Liver (tissue), 9 donors: ENCODE data around the gene KRT84. TPM values are rescaled to one million over a fixed set of nuclear protein-coding genes. Genes with fewer than 3 reads are reported as not detected.

ENCODE experiments used
- DNase-seq: peaks from one replicate; pipeline ENCODE4 v3.0.0-alpha.2; 2017; ENCODE audit warnings: low spot score
- H3K27ac ChIP-seq, 2 donors: one replicate each; pipeline ENCODE4 v1.7.0; 2013; ENCODE audit warnings: inconsistent platforms in 2 of 2, low read length in 2 of 2, control low read depth in 1 of 2, low read depth in 1 of 2, mild to moderate bottlenecking in 1 of 2
- H3K27me3 ChIP-seq, 4 donors: one replicate each; pipeline versions ENCODE4 v1.6.1 to v1.7.0; 2013; ENCODE audit warnings: low read length in 3 of 4, inconsistent platforms in 1 of 4, mild to moderate bottlenecking in 1 of 4, moderate library complexity in 1 of 4; ENCODE audit not compliant: control insufficient read depth in 4 of 4, insufficient read depth in 4 of 4
- H3K36me3 ChIP-seq, 4 donors: one replicate each; pipeline versions ENCODE4 v1.6.1 to v1.7.0; 2013; ENCODE audit warnings: low read length in 3 of 4, mild to moderate bottlenecking in 3 of 4, low read depth in 1 of 4, moderate library complexity in 1 of 4; ENCODE audit not compliant: control insufficient read depth in 4 of 4, insufficient read depth in 3 of 4
- H3K4me1 ChIP-seq, 4 donors: one replicate each; pipeline versions ENCODE4 v1.6.1 to v1.7.0; 2013; ENCODE audit warnings: low read length in 3 of 4, mild to moderate bottlenecking in 3 of 4, moderate library complexity in 1 of 4; ENCODE audit not compliant: control insufficient read depth in 4 of 4, insufficient read depth in 4 of 4
- H3K4me3 ChIP-seq, 3 donors: one replicate each; pipeline versions ENCODE4 v1.6.1 to v1.7.0; 2013; ENCODE audit warnings: low read length in 3 of 3, control low read depth in 1 of 3, low read depth in 1 of 3, mild to moderate bottlenecking in 1 of 3
- H3K9ac ChIP-seq, 2 donors: one replicate each; pipeline ENCODE4 v1.7.0; 2013; ENCODE audit warnings: low read length in 2 of 2, mild to moderate bottlenecking in 2 of 2, moderate library complexity in 2 of 2, control low read depth in 1 of 2, low read depth in 1 of 2
- H3K9me3 ChIP-seq, 4 donors: one replicate each; pipeline versions ENCODE4 v1.6.1 to v1.7.0; 2013; ENCODE audit warnings: low read length in 3 of 4; ENCODE audit not compliant: control insufficient read depth in 4 of 4
- ATF3 ChIP-seq: IDR thresholded peaks from 2 replicates; pipeline ENCODE4 v1.6.1; 2016; ENCODE audit warnings: antibody characterized with exemption
- EGR1 ChIP-seq, 2 donors: IDR thresholded peaks; 2 replicates each; pipeline ENCODE4 v1.6.1; 2016 to 2018; ENCODE audit warnings: antibody characterized with exemption in 2 of 2, low read depth in 2 of 2
- FOXA1 ChIP-seq: IDR thresholded peaks from 2 replicates; pipeline ENCODE4 v1.6.1; 2016; ENCODE audit warnings: antibody characterized with exemption
- FOXA2 ChIP-seq: IDR thresholded peaks from 2 replicates; pipeline ENCODE4 v1.6.1; 2016; ENCODE audit warnings: antibody characterized with exemption
- GABPA ChIP-seq, 2 donors: IDR thresholded peaks in 1 of 2; conservative IDR thresholded peaks in 1 of 2; 2 replicates each; pipeline ENCODE4 v1.6.1; 2016; ENCODE audit warnings: antibody characterized with exemption in 2 of 2, mild to moderate bottlenecking in 1 of 2, moderate library complexity in 1 of 2
- HNF4A ChIP-seq, 2 donors: conservative IDR thresholded peaks; 2 replicates each; pipeline ENCODE4 v1.6.1; 2016; ENCODE audit warnings: antibody characterized with exemption in 2 of 2, mild to moderate bottlenecking in 2 of 2
- HNF4G ChIP-seq: IDR thresholded peaks from 2 replicates; pipeline ENCODE4 v1.6.1; 2016; ENCODE audit warnings: antibody characterized with exemption
- JUND ChIP-seq, 2 donors: IDR thresholded peaks; 2 replicates each; pipeline ENCODE4 v1.6.1; 2016; ENCODE audit warnings: antibody characterized with exemption in 2 of 2
- MAX ChIP-seq: IDR thresholded peaks from 2 replicates; pipeline ENCODE4 v1.6.1; 2016; ENCODE audit warnings: antibody characterized with exemption
- NR2F2 ChIP-seq: IDR thresholded peaks from 2 replicates; pipeline ENCODE4 v1.6.1; 2016; ENCODE audit warnings: antibody characterized with exemption
- RAD21 ChIP-seq, 2 donors: IDR thresholded peaks; 2 replicates each; pipeline ENCODE4 v1.6.1; 2016; ENCODE audit warnings: antibody characterized with exemption in 2 of 2, mild to moderate bottlenecking in 2 of 2
- REST ChIP-seq: IDR thresholded peaks from 2 replicates; pipeline ENCODE4 v1.6.1; 2016; ENCODE audit warnings: antibody characterized with exemption, mild to moderate bottlenecking
- RXRA ChIP-seq, 2 donors: IDR thresholded peaks; 2 replicates each; pipeline ENCODE4 v1.6.1; 2017 to 2018; ENCODE audit warnings: antibody characterized with exemption in 2 of 2, mild to moderate bottlenecking in 1 of 2
- SP1 ChIP-seq: IDR thresholded peaks from 2 replicates; pipeline ENCODE4 v1.6.1; 2018; ENCODE audit warnings: antibody characterized with exemption, mild to moderate bottlenecking
- TAF1 ChIP-seq: conservative IDR thresholded peaks from 2 replicates; pipeline ENCODE4 v1.6.1; 2016; ENCODE audit warnings: antibody characterized with exemption, mild to moderate bottlenecking
- YY1 ChIP-seq: IDR thresholded peaks from 2 replicates; pipeline ENCODE4 v1.6.1; 2016; ENCODE audit warnings: antibody characterized with exemption, mild to moderate bottlenecking
- ZBTB33 ChIP-seq: IDR thresholded peaks from 2 replicates; pipeline ENCODE4 v1.6.1; 2016; ENCODE audit warnings: antibody characterized with exemption
- WGBS: extraction: QIAGEN DNeasy Blood & Tissue Kit; methylation state at CpG from one replicate; pipeline ENCODE4 v1.1.7; 2013; 5-methylcytosine and 5-hydroxymethylcytosine counted together
- polyA plus RNA-seq, 2 donors: library from polyadenylated mRNA; stranded (reverse) in 1 of 2; unstranded in 1 of 2; fragments of 200-250 nt in 1 of 2; fragments of >200 nt in 1 of 2; fragmentation: Nextera tagmentation in 1 of 2; extraction: Ambion mirVana in 1 of 2; gene quantifications; one replicate each; pipeline versions ENCODE4 v1.2.1 to v1.2.3, GENCODE V29; 2013 to 2015
- total RNA-seq, 2 donors: library from RNA; depleted of rRNA; stranded (reverse); fragments of >200 nt; gene quantifications; one replicate each; pipeline ENCODE4 v1.2.3, GENCODE V29; 2014
- donor health status: healthy.
- donor health status: healthy.
- donor health status: healthy.
- donor health status: healthy.
- donor health status: healthy.

KRT84 gene
- total and polyA plus RNA-seq, 4 donors: not detected

GRCh38 chr12:52333321-52333720 is 52.1 kb downstream of the KRT84 start:
- Histone ChIP-seq H3K9me3 (no peaks in the 10 kb centered on the region), H3K36me3 (no peaks in the 10 kb centered on the region)
- 57% methylated on average over 3 of the region's 3 CpGs for WGBS

GRCh38 chr12:52332381-52332780 is 53.1 kb downstream of the KRT84 start:
- Histone ChIP-seq H3K27me3 (no peaks in the 10 kb centered on the region), H3K9me3 (no peaks in the 10 kb centered on the region), H3K36me3 (no peaks in the 10 kb centered on the region), H3K27ac (no peak overlapping the region), H3K4me3 (no peak overlapping the region), H3K9ac (no peak overlapping the region), H3K4me1 (peaks cover 0 to 36% (median 24%) of the 10 kb centered on the region in 4 donors)
- DNase-seq: no peak
- 100% methylated on average over 1 of the region's 1 CpG for WGBS
- TF ChIP-seq SP1 (no peak), RXRA (IDR thresholded peaks at IDR 0.05) (no peak), NR2F2 (no peak), HNF4G (no peak), YY1 (no peak), GABPA (IDR thresholded peaks at IDR 0.05 in 1 of 2, conservative IDR thresholded peaks at IDR 0.05 in 1 of 2) (no peak), TAF1 (no peak), REST (no peak), HNF4A (conservative IDR thresholded peaks at IDR 0.05) (no peak), MAX (no peak)

More at GRCh38 chr12:52333321-52333720, 52.1 kb downstream of the KRT84 start:
- TF ChIP-seq HNF4G (no peak), YY1 (no peak), RAD21 (IDR thresholded peaks at IDR 0.05) (no peak), MAX (no peak), HNF4A (conservative IDR thresholded peaks at IDR 0.05) (no peak), RXRA (IDR thresholded peaks at IDR 0.05) (no peak), ATF3 (no peak), SP1 (no peak), JUND (IDR thresholded peaks at IDR 0.05) (no peak), FOXA2 (no peak), REST (no peak), TAF1 (no peak), EGR1 (IDR thresholded peaks at IDR 0.05; ENCODE audit: low read depth in 2 of 2) (no peak), ZBTB33 (no peak), FOXA1 (no peak)
- no peaks in the 10 kb centered on the region for H3K27me3 ChIP-seq
- H3K4me3 ChIP-seq: no peak overlapping the region
- peaks cover 0 to 30% (median 23%) of the 10 kb centered on the region in 4 donors for H3K4me1 ChIP-seq
- no peak overlapping the region for H3K27ac ChIP-seq
- no peak overlapping the region for H3K9ac ChIP-seq
- no peak for DNase-seq
